ENCODE measurements around the gene LAMA4.

Gene LAMA4

GRCh38 chr6:112180095-112180820, 74.1 kb downstream of the LAMA4 start:
- peak; percentile 66 for DNase-seq

DNA sequence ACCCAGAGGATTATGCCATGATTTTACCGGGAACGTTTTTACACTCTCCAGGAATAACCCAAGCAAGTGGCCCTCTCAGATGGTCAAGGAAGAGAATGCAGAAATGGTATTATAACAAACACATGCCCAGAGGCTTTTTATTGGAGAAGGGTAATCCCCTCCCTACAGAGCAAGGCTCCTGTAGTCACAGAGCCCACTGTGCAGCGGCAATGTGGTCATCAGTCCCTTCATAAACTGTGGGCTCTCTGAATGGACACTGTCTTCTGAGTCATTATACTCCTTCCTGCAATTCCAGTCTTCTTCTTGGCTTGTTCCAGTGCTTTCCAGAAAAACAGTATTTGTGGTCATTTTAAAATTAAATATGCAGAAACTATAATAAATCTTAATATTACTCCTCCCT, 74.7 kb downstream of the LAMA4 start:
- DNase-seq, result no peak

DNA sequence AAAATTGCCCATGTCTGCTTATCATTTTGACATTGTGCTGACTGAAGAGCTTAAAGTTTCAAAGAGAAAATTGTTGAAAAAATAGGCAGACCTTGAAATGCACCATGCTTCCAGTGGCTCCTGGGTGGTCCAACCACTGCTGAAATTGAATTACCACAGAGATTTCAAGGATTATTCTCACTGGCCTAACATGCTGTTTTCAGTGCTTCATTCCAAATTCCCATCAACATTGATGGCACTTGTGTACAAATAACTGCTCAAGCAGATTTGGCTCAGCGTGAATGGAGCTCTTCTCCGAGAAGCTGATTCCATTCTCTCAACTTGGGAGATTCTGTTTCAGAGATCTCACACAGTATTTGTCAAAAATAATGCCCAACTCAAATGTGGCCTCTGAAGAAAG, 75.5 kb downstream of the LAMA4 start:
- DNase-seq, result no peak

GRCh38 chr6:112177092-112177491, 77.3 kb downstream of the LAMA4 start:
- DNase-seq, result no peak

GRCh38 chr6:112176175-112176574, 78.2 kb downstream of the LAMA4 start:
- DNase-seq, result no peak

GRCh38 chr6:112173221-112173804, 81.1 kb downstream of the LAMA4 start:
- no peak for DNase-seq

DNA sequence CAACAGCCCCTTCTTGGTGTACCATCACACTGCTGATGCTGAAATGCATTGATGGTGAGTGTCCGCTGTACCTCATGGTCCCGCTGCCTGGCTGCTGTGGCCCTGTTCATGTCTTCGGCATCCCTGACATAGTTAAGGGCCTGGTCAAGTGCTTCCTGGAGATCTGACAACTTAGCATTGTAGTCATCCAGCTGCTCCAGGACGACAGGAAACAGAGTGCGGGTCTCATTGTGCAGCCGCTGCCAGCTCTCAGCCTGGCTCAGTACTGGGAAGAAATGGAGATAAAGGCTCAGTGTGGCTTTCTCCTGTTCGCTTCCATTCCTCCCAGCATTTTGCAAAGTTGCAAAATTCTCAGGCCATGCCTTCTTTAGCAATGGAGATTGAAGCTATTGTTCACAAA, 81.8 kb downstream of the LAMA4 start:
- no peak for DNase-seq

DNA sequence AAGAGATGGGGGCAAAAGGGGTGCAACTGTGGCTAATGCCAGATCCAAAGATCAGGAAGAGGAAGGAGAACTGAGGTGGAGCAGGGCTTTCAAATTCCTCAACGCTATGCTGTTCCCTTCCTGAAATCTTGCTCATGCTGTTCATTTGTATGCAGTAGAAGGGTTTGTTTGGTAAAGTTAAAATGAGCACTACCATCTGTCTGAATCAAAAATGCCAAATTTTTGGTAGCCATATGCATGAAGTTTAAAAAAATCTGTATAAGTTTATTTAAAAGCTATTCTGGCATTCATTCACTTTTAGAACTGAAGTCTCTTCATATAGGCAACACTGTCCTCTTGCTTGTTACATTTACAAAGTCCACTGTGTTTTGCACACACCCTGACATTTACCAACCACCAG, 84.8 kb downstream of the LAMA4 start:
- no peak for DNase-seq

DNA sequence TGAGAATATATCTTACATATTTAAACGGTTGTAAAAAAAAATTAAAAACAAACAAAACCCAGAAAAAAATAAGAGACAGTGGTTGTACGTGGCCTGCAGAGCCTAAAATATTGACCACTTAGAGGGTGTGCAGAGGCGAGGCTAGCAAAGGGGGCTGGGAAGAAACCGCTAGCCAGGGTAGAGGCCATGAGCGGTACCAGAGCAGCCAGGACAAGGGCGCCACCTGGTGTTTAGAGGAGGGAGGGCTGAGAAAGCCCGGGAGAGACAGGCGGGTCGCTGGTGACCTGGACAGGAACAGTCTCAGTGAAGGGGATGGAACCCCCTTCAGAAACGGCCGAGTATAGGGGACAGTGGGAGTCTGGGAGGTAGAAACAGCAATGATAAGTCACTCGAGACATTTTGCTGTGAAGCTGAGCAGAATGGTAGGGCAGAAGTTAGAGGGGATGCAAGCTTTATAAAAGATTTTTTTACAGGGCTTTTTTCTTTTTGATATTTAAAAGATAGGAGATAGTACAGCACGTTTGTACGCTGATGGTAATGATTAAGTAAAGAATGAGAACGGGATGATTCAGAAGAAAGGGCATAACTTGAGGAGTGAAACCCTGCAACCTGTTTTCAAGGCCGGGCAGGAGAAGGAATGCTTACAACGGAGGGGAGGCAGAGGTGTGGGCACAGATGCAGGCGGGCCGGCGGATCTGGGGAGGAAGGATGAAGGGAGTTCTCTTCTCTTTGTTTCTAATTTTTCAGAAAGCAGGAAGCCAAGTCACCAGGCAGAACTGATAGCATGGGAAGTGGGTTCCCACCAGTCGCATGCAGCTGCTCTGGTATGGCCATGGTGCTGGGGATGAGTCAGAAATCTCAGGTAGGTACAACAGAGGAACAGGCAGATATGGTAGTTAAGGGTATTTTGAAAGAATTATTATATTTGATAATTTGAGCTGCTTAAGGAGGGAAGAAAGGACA, 90.8 kb downstream of the LAMA4 start:
- DNase-seq, result peak; percentile 57

DNA sequence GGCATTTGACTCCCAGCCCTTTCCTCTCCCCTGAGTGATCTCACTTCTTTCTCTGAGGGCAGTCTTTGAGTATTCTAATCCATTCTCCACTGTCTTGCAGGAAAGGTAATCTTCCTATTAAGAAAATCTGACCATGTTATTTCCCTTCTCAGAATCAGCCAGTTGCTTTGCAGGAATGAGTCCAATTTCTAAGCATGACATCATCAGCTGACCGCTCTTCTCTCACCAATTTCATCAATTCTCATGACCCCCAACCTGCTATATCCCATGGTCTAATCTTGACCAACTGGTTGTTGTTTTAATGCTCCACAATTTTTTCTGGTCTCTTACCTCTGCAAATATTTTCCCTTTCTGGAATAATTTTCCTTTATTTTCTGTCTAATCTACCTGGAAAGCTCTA, 93.6 kb downstream of the LAMA4 start:
- no peak for DNase-seq

- DNase-seq, result no peak
These were observed 97.7 kb downstream of the LAMA4 start for GRCh38 chr6:112156668-112157067.

DNA sequence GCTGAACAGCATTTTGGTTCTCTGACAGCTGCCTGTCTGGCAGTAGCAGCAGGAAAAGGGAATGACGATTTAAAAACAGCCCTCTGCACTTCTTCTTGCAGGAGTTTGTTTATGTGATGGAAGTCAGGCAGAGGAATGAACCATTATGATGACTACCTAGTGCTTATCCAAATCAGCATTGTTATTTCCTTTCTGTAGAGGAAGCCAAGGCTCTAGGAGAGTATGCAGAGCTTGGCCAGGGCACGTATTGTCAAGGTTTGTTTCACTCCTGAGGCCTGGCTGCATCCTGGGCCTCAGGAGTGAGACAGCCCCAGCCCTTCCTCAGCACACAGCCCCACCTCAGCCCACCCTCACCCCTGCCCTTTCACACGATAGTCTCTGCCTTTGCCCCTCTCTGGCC, 98.5 kb downstream of the LAMA4 start:
- no peak for DNase-seq

DNA sequence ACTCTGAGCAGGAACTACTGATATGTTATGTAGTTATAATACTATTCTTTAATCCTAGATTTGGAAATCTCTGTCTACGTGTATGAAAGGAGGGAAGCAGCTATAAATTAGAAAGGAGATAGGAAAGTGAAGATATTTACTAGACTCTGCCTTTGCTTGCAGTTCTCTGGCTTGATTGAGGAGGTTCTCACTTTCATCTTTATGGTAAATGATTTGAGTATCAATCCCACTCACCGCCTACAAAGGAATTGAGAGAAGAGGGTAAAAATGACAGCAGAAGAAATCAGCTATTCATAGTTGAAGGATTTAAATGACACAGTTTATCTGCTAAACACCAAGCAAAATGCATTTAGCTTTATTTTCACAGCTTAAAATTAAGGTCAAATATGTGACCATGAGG, 99.7 kb downstream of the LAMA4 start:
- DNase-seq, result no peak

GRCh38 chr6:112153926-112154607, 100.3 kb downstream of the LAMA4 start:
- DNase-seq, result no peak

- DNase-seq, result no peak
These were observed 104.0 kb downstream of the LAMA4 start for GRCh38 chr6:112150363-112150762.

- DNase-seq, result no peak
These were observed 104.6 kb downstream of the LAMA4 start for GRCh38 chr6:112149719-112150263.

DNA sequence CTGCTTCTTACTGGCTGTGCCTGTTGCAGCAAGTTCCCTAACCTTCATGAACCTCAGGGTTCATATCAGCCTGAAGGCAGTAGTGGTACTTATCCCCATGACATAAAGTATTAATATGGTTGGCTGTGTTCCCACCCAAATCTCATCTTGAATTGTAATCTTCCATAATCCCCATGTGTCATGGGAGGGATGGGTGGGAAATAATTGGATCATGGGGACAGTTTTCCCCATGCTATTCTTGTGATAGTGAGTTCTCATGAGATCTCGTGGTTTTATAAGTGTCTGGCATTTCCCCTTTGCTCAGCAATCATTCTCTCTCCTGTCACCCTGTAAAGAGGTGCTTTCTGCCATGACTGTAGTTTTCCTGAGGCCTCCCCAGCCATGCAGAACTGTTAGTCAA, 105.1 kb downstream of the LAMA4 start:
- no peak for DNase-seq

- DNase-seq, result no peak
These were observed 106.3 kb downstream of the LAMA4 start for GRCh38 chr6:112148103-112148502.

GRCh38 chr6:112145080-112145573, 109.2 kb downstream of the LAMA4 start:
- no peak for DNase-seq

- DNase-seq, result no peak
These were observed 110.0 kb downstream of the LAMA4 start for GRCh38 chr6:112144145-112144926.

DNA sequence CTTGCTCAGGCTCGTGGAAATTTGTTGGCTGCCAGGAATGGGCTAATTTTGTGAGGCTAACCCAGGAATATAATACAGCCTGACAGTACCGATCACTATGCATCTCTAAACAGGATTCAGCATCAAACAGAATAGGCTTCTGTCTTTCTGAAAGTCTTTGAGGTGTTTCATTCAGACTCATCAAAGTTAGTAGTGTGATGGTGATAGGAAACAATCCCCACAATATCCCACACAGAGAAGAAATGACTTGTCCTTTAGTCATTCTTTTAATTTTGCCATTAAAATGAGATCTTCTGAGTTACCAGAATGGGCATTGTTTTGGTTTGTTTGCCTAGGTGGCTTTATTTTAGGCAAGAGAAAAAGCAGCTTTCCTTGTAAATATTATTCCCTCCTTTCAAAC, 112.7 kb downstream of the LAMA4 start:
- no peak for DNase-seq

DNA sequence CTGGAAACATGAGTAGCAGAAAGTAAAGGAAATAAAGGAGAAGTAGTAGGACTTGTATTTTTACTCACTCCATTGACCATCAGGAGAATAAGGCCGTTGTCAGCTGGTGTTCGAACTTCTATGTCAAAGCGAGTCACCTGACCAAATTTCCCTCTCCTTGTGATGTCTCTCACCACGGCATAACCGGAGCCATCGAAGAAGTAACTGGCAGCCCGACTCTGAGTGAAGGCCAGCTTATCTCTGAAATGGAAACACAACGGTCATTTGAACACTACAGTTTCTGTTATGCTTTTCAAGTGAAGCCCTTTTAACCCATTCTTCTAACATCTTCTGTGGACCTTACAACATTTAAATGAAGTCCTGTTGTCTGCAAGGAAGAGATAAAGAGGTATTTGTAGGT, 115.3 kb downstream of the LAMA4 start:
- DNase-seq, result no peak

All from central memory CD4-positive, alpha-beta T cell (primary cell).